HL-60/S4 (cell line): Measurements from ENCODE around the gene ALPG.
"Not testable (repeated sequence)": the region's sequence is repeated elsewhere in the genome, so short reads cannot be mapped to it uniquely, and the experiment has no call there.

Source experiments
- in situ Hi-C: fragments of 300-500 bp; cut with MboI; formaldehyde crosslinking; loops from 2 replicates; pipeline ENCODE4 v1.14.3; 2022; ENCODE audit warnings: low sequenced_read_pairs

The ALPG gene

GRCh38 chr2:232406556-232407310 is at the start of gene ALPG:
TSS of gene ALPG (plus strand) at chr2:232406844. CDS start at chr2:232406895, 51 bp downstream.
- in situ Hi-C loops, result no loop called here

- in situ Hi-C loops, result no loop called here
These were observed 45.0 kb upstream of the ALPG start for GRCh38 chr2:232361646-232362045.

GRCh38 chr2:232362174-232362900 is 44.3 kb upstream of the ALPG start:
- in situ Hi-C loops, result no loop called here

GRCh38 chr2:232363064-232363783 is 43.4 kb upstream of the ALPG start:
- in situ Hi-C loops, result not testable (repeated sequence)

- in situ Hi-C loops, result no loop called here
These were observed 42.6 kb upstream of the ALPG start for GRCh38 chr2:232363784-232364615.

GRCh38 chr2:232364806-232365594 is 41.6 kb upstream of the ALPG start:
- in situ Hi-C loops, result not testable (repeated sequence)

- in situ Hi-C loops, result no loop called here
These were observed 40.9 kb upstream of the ALPG start for GRCh38 chr2:232365621-232366321.

- in situ Hi-C loops, result not testable (repeated sequence)
These were observed 40.2 kb upstream of the ALPG start for GRCh38 chr2:232366461-232366860.

- in situ Hi-C loops, result no loop called here
These were observed 39.6 kb upstream of the ALPG start for GRCh38 chr2:232367016-232367415.

- in situ Hi-C loops, result no loop called here
These were observed 38.9 kb upstream of the ALPG start for GRCh38 chr2:232367591-232368233.

GRCh38 chr2:232368311-232368731 is 38.3 kb upstream of the ALPG start:
- in situ Hi-C loops, result no loop called here

GRCh38 chr2:232369126-232369951 is 37.3 kb upstream of the ALPG start:
- in situ Hi-C loops, result no loop called here

GRCh38 chr2:232370007-232370406 is 36.6 kb upstream of the ALPG start:
- in situ Hi-C loops, result not testable (repeated sequence)

GRCh38 chr2:232372231-232373208 is 34.1 kb upstream of the ALPG start:
- in situ Hi-C loops, result no loop called here

GRCh38 chr2:232374356-232374755 is 32.3 kb upstream of the ALPG start:
- in situ Hi-C loops, result no loop called here

GRCh38 chr2:232375164-232375563 is 31.5 kb upstream of the ALPG start:
- in situ Hi-C loops, result no loop called here

- in situ Hi-C loops, result no loop called here
These were observed 30.4 kb upstream of the ALPG start for GRCh38 chr2:232376260-232376659.
